HFFc6 (cell line): ENCODE measurements around the gene OR6S1. TPM values are rescaled to one million over a fixed set of nuclear protein-coding genes. Genes with fewer than 3 reads are reported as not detected.

Source experiments
- DNase-seq: peaks from one replicate; pipeline ENCODE4 v3.0.0-alpha.2; 2018
- H3K27ac Mint-ChIP-seq: 2 replicates; pipeline ENCODE4 v1.8.0; 2020; ENCODE audit warnings: mild to moderate bottlenecking, mixed read lengths
- H3K27me3 Mint-ChIP-seq: 2 replicates; pipeline ENCODE4 v1.8.0; 2021; ENCODE audit warnings: mild to moderate bottlenecking, moderate library complexity, mixed read lengths; ENCODE audit not compliant: insufficient read depth
- H3K36me3 Mint-ChIP-seq: 2 replicates; pipeline ENCODE4 v1.8.0; 2021; ENCODE audit warnings: low read depth, mixed read lengths
- H3K4me1 Mint-ChIP-seq: 2 replicates; pipeline ENCODE4 v1.8.0; 2020; ENCODE audit warnings: low read depth, mixed read lengths
- H3K4me3 Mint-ChIP-seq: 2 replicates; pipeline ENCODE4 v1.8.0; 2020; ENCODE audit warnings: mild to moderate bottlenecking, moderate library complexity, mixed read lengths
- H3K9me3 Mint-ChIP-seq: 2 replicates; pipeline ENCODE4 v1.8.0; 2020; ENCODE audit warnings: mild to moderate bottlenecking, mixed read lengths
- total RNA-seq, 6 experiments: library from RNA; stranded (reverse); fragmentation: NEBNext Ultra II Directional; extraction: Animal tissue kit (Norgen Biotek cat#: 25700); gene quantifications; 2 replicates in 1 of 6; 3 replicates in 5 of 6; pipeline ENCODE4 v1.2.3, GENCODE V29; 2021
- TF ChIP-seq, protein P1 (sequence below): fragments of 200-600 bp; sonication (generic); IDR thresholded peaks from 2 replicates; pipeline ENCODE4 v1.5.0; 2021; ENCODE audit warnings: antibody characterized with exemption, mild to moderate bottlenecking

Gene OR6S1
- total RNA-seq, 6 experiments from 2014 or later: not detected

DNA sequence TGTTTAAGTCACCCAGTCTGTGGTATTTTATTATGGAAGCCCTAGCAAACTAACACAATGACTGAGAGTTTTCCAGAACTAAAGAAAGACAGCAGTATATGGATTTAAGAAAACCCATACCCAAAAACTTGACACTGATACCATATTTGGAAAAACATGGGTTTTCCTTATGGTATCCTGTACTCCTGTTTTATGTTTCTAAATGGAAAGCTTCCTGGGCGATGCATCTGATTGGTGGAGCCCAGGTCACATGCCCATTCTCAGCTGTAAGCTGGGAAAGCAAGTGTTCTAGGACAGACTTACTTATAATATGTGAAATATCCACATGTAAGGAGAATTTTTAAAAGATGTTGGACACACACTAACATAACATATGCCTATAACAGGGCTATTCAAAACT is 38.4 kb upstream of the OR6S1 start:
- no peak for DNase-seq
- TF ChIP-seq, protein P1, sequence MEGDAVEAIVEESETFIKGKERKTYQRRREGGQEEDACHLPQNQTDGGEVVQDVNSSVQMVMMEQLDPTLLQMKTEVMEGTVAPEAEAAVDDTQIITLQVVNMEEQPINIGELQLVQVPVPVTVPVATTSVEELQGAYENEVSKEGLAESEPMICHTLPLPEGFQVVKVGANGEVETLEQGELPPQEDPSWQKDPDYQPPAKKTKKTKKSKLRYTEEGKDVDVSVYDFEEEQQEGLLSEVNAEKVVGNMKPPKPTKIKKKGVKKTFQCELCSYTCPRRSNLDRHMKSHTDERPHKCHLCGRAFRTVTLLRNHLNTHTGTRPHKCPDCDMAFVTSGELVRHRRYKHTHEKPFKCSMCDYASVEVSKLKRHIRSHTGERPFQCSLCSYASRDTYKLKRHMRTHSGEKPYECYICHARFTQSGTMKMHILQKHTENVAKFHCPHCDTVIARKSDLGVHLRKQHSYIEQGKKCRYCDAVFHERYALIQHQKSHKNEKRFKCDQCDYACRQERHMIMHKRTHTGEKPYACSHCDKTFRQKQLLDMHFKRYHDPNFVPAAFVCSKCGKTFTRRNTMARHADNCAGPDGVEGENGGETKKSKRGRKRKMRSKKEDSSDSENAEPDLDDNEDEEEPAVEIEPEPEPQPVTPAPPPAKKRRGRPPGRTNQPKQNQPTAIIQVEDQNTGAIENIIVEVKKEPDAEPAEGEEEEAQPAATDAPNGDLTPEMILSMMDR: no peak
- H3K36me3 Mint-ChIP-seq: no peaks in the 10 kb centered on the region
- peaks cover 1% of the 10 kb centered on the region; the same call in 1 of the 2 replicates for H3K27me3 Mint-ChIP-seq
- no peak overlapping the region for H3K27ac Mint-ChIP-seq
- no peak overlapping the region for H3K4me3 Mint-ChIP-seq
- H3K9me3 Mint-ChIP-seq: no peaks in the 10 kb centered on the region
- H3K4me1 Mint-ChIP-seq: peaks cover 17% of the 10 kb centered on the region

DNA sequence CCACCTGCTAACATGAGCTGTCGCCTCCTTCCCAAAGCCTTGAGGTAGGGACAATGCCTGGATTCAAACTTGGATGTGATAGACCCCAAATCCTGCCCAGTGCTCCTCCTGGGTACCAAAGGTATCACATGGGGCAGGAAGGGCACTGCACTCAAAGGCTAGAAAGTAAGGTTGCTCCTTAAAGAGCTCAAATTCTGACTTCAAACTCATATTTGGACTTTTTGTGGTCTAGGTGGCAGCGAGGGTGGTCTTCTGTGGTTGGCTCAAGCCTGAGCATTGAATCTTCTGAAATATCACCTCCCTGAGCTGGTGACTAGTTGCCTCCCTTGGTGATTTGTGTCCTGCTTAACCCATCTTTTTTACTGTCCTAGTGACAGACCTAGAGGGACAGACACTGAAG is 34.6 kb upstream of the OR6S1 start:
- H3K36me3 Mint-ChIP-seq: no peaks in the 10 kb centered on the region

DNA sequence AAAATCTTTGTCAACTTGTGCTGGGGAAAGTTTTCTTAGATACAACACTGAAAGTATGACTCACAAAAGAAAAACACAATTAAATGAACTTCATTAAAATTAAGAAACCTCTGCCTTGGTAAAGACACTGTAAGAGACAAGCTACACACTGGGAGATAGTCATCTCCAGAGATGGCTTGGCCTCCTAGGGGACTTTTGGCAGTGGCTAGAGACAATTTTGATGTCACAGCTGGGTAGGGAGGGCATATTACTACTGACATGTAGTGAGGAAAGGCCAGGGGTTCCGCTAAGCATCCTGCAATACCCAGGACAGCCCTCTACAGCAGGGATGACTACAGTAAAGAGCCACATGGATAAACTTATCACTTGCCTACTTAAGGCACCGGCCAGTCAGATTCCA is 34.2 kb upstream of the OR6S1 start:
- Mint-ChIP-seq H3K9me3 (no peaks in the 10 kb centered on the region), H3K27ac (no peak overlapping the region), H3K4me3 (no peak overlapping the region), H3K4me1 (peaks cover 6% of the 10 kb centered on the region), H3K27me3 (peaks cover 2% of the 10 kb centered on the region; the same call in 1 of the 2 replicates), H3K36me3 (no peaks in the 10 kb centered on the region)
- TF ChIP-seq, protein P1: no peak
- DNase-seq: no peak

More for the DNA sequence above, 34.6 kb upstream of the OR6S1 start:
- Mint-ChIP-seq H3K9me3 (no peaks in the 10 kb centered on the region), H3K4me3 (no peak overlapping the region), H3K27ac (no peak overlapping the region), H3K4me1 (peaks cover 10% of the 10 kb centered on the region), H3K27me3 (peaks cover 3% of the 10 kb centered on the region; the same call in 1 of the 2 replicates)
- TF ChIP-seq, protein P1: no peak
- no peak for DNase-seq

DNA sequence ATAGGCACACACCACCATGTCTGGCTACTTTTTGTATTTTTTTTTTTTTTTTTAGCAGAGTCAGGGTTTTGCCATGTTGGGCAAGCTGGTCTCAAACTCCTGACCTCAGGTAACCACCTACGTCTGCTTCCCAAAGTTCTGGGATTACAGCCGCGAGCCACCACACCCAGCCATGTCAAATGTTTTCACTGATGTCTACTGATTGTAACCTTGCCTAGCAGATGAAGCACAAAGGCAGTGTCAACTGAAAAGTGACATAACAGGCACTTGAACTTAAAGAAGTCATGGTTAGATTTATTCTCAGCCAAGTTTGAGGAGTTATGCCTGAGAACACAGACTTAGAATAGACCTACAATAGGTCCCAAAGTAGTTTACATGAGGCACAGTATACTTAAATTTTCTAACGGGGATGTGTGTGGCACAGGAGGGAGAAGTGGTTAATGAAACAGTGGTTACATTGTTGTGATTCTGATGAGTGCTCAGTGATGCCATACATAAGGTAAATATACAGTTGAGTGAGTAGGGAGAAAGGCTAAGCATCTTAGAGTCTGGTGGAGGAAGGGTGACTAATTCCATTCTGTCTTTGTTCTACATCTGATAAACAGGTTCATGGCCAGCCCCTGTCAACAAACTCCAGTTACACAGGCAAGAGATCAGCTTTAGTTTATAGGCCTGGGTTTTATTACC is 30.2 kb upstream of the OR6S1 start:
- TF ChIP-seq, protein P1: no peak
- H3K4me3 Mint-ChIP-seq: no peak overlapping the region
- DNase-seq: no peak
- H3K27ac Mint-ChIP-seq: no peak overlapping the region
- H3K27me3 Mint-ChIP-seq: peaks cover 13% of the 10 kb centered on the region
- no peaks in the 10 kb centered on the region for H3K4me1 Mint-ChIP-seq
- H3K36me3 Mint-ChIP-seq: no peaks in the 10 kb centered on the region
- H3K9me3 Mint-ChIP-seq: no peaks in the 10 kb centered on the region

DNA sequence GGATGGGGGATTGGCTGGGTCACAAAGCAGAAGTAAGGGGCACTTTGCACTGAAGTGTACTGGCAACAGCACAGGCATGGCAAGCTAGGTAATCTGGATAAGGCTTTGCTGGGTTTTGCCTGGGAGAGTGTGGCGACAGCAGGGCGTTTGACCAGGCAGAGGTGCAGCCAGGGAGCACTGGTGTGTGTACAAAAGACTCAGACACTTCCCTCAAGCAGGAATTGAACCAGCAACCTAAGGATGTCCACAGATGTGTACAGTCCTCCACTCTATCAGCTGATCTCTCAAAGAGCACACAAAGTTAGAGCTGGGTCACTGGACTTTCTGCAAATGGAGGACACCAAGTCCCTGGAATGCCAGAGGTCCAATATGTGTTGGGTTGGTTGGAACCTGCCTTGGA is 27.5 kb upstream of the OR6S1 start:
- no peak for DNase-seq
- TF ChIP-seq, protein P1: no peak
- no peak overlapping the region for H3K4me3 Mint-ChIP-seq
- H3K27ac Mint-ChIP-seq: no peak overlapping the region
- H3K9me3 Mint-ChIP-seq: no peaks in the 10 kb centered on the region
- no peaks in the 10 kb centered on the region for H3K36me3 Mint-ChIP-seq
- H3K4me1 Mint-ChIP-seq: no peaks in the 10 kb centered on the region
- peaks cover 16% of the 10 kb centered on the region for H3K27me3 Mint-ChIP-seq
